GM19238 (cell line): Measurements from ENCODE around the gene PPP1R16B.
A peak's percentile ranks its signal among the peaks of the same experiment; 100 is the strongest.

ENCODE experiments used
- DNase-seq: peaks from one replicate; pipeline ENCODE4 v3.0.0; 2011; ENCODE audit warnings: low spot score; ENCODE audit not compliant: insufficient read length

PPP1R16B gene

DNA sequence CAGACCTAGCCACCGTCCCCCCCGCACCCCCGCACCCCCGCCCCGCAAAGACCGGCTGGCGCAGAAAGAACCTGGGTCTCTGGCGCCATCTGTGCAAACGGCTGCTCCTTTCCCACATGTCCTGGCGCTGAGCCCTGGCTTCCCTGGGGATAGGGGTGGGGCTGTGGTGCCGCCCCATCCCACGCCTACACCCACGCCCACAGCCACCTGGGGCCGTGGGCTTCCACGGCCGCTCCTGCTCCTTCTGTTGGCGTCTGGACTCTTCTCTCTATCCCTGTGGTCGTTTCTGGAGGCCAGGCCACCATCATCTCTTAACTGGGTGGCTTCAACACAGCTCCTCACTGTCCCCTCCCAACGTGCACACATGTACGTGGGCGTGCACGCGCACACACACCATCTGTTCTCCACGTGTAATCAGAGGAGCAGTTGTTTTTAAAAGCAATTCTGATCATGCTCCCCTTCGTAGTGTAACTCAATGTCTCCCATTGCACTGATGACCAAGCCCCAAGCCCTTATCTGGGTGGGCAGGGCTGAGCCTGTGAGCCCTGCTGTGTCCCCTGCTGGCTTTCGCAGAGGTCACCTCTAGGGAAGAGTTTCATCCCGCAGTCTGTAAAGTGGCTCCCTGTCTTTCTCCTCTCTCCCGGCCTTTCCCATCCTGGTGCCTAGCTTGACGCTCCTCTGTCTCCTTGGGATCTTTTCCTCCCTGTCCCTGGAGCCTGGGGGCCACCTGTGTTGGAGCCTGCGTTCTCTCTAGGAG, 88.8 kb downstream of the PPP1R16B start:
- no peak for DNase-seq

DNA sequence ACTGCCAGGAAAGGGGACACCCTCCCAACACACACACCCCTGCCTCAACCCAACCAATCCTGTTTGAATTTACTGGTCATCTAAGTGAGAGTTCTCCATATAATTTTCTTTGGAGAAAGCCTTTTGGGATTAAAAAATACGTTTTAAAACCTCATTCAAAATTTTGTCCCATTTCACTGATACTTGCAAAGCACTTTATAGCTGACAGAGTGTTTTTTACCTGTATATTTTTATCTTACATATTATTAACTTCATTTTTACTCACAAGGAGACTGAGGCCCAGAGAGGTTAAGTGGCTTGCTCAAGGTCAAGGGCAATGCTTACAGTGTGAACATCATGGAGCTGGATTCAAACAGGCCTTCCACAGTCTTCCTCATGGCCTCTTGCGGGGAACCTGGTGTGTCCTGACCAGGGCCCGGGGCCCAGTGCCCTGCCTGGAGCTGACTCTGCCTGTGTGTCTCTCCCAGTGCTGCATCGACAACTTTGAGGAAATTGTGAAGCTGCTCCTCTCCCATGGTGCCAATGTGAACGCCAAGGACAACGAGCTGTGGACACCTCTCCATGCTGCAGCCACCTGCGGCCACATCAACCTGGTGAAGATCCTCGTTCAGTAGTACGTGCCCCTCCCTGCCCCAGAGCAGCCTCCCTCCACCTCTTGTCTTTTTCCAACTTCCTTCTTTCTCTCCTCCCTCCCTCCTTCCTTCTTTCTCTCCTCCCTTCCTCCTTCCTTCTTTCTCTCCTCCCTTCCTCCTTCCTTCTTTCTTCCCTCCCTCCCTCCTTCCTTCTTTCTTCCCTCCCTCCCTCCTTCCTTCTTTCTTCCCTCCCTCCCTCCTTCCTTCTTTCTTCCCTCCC, 89.8 kb downstream of the PPP1R16B start:
- no peak for DNase-seq

DNA sequence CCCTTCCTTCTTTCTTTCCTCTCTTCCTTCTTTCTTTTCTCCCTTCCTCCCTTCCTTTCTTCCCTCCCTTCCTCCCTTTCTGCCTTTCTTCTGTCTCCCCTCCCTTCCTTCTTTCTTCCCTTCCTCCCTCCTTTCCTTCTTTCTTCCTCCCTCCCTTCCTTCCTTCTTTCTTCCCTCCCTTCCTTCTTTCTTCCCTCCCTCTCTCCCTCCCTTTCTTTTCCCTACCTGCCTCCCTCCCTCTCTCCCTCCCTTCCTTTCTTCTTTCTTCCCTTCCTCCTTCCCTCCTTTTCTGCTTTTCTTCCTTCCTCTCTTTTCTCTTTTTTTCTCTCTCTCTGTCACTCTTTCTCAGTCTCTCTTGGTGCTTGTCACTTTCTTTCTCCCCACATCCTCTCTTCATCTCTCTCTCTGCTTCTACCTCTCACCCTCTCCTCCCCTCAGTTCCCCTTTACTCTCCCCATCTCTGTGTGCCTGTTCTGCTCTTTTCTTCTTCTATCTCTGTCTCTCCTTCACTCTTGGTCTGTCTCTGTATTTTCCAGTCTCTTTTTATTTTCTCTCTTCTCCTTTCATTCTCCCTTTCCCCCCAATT, 90.6 kb downstream of the PPP1R16B start:
- no peak for DNase-seq

DNA sequence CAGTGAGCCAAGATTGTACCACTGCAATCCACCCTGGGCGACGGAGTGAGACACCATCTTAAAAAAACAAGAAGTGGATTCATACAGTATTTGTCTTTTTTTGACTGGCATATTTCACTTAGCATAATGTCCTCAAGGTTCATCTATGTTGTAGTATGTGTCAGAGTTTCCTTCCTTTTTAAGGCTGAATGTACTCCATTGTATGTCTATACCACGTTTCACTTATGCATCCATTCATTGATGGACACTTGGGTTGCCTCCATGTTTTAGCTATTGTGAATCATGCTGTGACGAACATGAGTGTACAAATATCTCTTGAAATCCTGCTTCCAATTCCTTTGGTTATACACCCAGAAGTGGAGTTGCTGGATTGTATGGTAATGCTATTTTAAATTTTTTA, 91.8 kb downstream of the PPP1R16B start:
- no peak for DNase-seq

DNA sequence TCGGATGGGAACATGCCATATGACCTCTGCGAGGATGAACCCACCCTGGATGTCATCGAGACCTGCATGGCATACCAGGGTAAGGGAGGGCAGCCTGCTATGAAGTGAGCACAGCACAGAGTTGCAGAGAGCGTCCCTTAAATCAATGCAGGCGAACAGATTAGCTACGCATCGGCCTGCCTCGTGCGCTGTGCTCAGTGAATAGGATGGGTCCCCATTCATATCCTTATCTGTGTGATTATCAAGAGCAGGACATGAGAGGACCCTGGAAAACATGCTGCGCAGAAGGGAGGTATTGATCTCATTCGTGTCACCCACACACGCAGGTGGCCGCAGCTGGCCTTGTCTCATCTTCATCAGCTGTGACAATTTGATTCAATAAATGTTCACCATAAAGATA, 95.1 kb downstream of the PPP1R16B start:
- no peak for DNase-seq

DNA sequence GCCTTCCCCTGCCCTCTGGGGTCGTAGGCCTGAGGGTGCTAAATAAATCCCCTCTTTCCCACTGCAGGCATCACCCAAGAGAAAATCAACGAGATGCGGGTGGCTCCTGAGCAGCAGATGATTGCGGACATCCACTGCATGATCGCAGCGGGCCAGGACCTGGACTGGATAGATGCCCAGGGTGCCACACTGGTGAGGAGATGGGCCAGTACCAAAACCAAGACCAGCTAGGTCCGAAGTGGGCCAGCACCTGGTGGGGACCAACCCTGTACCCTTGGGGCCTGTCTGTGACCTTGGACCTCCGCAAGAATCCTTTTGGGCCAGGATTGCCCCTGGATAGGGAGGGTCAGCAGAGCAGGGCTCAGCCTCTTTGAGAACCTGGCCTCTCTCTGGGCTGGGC, 97.1 kb downstream of the PPP1R16B start:
- no peak for DNase-seq

DNA sequence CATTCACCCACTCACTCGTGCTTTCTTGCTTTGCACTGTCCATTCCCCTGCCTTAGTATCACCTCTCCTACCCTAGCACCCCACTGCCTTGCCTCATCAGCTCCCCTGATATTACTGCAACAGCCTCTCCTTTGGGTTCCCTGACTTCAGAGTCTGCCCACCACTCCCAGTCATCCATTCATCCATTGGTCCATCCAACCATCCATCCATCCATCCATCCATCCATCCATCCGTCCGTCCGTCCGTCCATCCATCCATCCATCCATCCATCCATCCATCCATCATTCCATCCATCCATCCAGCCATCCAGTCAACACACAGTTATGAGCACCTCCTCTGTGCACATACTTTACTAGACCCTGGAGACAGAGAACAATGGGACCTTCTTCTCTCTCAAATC, 97.8 kb downstream of the PPP1R16B start:
- DNase-seq, result no peak

DNA sequence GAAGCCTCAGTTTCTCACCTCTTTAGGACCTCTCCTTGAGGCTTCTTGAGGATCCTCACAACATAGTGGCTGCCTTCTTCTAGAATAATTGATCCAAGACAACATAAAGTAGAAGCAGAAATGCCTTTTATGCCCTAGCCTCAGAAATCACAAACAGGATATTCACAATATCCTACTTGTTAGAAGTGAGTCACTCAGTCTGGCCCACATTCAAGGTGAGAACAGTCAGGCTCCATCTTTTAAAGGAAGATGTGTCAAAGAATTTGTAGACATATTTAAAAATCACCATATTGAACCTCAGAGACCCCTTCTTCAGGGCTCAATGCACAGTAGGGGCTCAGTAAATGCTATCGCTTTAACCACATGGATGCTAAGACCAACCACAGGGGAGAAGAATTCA, 99.9 kb downstream of the PPP1R16B start:
- DNase-seq, result no peak

DNA sequence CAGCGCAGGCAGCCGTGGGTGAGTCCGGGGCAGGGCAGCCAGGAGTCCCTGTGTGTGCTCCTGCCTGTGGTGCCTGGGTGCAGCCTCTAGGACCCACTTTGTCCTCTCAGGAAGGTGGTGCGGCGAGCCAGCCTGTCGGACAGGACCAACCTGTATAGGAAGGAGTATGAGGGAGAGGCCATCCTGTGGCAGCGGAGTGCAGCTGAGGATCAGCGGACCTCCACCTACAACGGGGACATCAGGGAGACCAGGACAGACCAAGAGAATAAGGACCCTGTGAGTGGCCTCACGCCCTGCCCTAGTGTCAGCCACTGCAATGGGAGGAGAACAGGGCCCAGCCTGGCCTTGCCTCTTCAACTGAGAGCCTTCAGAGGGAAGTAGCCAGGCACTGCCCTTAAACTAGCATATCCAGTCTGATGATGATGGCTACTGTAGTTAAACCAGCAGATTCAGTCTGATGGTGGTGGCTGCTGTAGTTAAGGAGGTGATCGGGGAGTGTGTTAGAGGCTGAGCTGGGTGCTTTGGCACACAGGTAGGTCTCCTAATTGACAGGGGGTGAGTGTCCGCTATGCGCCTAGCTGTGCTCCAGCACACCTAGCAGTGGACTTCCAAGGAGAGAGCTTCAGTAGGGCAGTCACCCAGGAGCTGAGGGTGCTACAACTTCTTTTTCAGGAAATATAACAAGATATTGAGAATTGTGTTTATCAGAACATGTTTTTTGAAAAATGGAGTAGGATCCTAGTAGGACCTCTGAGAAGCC, 102.6 kb downstream of the PPP1R16B start:
- DNase-seq, result no peak

DNA sequence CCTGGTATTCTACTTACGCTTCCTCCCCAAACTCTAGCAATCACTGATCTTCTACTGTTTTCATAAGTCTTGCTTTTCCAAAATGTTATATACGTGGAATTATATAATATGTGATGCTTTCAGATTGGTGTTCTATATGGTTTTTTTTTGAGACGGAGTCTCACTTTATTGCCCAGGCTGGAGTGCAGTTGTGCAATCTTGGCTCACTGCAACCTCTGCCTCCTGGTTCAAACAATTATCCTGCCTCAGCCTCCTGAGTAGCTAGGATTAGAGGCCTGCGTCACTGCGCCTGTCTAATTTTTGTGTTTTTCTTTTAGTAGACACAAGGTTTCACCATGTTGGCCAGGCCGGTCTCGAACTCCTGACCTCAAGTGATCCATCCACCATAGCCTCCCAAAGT, 109.9 kb downstream of the PPP1R16B start:
- DNase-seq, result no peak

DNA sequence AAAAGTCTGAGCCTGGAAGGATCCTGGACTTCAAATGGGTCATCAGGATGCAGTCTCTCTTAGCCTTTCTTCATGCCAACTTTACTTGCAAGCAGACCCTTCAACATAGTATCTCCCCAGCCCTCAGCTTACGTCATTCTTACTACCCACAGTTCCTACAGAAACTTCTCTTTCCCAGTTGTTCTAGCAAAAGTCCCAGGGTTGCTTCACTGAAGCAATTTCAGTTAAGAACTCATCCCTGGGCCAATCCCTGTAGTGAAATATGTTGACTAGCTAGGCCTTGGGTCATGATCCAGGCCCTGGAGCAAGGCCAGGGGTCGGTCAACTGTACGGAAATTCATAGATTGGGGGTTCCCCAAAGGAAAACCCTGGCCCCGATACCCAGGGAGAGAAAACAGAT, 112.2 kb downstream of the PPP1R16B start:
- DNase-seq, result no peak

DNA sequence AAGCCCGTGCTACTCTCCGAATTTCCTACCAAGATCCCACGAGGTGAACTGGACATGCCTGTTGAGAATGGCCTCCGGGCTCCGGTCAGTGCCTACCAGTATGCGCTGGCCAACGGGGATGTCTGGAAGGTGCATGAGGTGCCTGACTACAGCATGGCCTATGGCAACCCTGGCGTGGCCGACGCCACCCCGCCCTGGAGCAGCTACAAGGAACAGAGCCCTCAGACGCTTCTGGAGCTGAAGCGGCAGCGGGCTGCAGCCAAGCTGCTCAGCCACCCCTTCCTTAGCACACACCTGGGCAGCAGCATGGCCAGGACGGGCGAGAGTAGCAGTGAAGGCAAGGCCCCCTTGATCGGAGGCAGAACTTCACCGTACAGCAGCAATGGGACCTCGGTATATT, 112.7 kb downstream of the PPP1R16B start:
- no peak for DNase-seq

DNA sequence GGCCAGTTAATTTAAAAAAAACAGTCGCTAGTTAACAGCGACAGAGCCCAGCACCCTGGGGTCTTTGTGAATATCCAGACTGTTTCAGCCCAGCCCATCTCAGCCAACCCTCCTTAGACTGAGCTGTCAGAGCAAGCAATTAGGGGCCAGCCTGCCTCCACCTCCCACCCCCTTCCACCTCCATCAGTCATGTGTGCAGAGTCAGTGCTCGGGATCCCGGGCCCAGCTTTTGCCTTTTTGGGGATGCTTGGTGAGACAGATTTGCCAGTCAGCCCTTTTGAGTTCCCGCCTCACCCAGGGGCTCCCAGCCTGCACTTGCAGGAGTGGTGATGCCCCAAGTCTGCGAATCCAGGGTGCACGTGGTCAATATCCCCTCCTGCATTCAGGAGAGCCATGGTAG, 114.2 kb downstream of the PPP1R16B start:
- DNase-seq, result no peak

DNA sequence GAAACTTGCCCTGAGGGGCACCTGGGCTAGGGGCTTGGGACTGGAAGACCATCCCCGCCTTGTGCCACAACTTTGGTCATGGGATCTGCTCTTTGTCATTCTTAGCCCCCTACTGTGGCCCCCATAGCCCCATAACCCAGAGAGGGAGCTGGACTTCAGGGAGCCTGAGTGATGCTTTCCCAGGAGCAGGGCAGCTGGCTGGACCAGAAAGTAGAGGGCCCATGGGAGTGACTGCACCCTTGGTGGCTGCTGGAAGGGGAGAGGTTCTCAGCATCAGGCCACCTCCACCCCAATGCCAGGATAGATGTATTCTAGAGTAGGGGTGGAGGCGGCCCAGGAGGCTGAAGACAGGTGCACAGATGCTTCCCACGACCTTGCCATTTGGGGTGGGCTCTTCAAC, 114.9 kb downstream of the PPP1R16B start:
- DNase-seq, result no peak

DNA sequence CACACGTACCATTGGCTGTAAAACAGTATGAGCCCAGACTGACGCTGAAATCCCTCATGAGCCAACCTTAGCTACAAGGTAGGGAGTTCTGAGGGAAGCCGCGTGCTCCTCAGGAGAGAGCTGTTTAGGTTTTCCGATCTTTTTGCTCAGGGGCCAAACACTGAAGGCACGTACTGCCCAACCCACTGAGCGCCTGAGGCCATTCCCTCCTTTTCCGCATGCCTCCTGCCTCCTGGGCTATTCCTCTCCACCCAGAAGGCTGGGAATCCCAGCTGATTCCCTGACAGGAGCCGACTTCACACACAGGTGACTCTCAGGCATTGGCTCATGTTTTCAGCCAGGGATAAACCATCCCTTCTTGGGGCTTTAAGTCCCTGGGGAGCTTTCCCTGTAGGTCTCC, 115.4 kb downstream of the PPP1R16B start:
- no peak for DNase-seq

DNA sequence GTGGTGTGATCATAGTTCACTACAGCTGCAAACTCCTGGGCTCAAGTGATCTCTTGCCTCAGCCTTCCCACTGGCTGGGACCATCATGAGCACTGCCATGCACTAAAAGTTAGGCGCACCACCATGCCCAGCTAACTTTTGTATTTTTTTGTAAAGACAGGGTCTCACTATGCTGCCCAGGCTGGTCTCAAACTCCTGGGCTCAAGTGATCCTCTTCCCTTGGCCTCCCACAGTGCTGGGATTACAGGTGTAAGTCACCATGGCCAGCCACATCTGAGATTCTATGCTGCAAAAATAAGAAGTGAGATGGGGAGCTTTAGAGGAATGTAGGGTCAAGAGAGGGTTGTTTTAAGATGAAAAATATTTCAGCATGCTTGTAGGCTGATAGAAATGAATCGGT, 119.2 kb downstream of the PPP1R16B start:
- no peak for DNase-seq

DNA sequence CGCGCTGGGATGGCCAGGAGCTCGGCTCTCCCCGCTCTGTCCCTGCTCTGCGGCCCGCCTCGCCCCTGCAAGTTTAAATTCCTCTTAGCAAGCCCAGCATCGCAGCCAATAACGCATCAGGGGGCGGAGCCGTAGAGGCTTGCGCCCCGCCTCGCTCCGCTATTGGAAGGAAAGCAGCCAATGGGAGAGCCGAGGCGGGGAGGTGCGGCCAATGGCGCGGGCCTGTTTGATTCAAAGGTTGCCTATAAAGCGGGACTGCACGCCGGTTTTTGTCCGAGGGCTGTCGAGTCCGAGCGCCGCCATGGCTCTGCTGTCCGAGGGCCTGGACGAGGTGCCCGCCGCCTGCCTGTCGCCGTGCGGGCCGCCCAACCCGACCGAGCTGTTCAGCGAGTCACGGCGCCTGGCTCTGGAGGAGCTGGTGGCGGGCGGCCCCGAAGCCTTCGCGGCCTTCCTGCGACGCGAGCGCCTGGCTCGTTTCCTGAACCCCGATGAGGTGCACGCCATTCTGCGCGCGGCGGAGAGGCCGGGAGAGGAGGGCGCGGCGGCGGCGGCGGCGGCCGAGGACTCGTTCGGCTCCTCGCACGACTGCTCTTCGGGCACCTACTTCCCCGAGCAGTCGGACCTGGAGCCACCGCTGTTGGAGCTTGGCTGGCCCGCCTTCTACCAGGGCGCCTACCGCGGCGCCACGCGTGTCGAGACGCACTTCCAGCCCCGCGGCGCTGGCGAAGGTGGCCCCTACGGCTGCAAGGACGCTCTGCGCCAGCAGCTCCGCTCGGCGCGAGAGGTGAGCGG, 120.8 kb downstream of the PPP1R16B start, which contains the start of gene FAM83D:
TSS of gene FAM83D (plus strand) at position 276 of the 792 bp plus-strand sequence. CDS start at position 302, 26 bp downstream.
- peak; percentile 99 for DNase-seq

DNA sequence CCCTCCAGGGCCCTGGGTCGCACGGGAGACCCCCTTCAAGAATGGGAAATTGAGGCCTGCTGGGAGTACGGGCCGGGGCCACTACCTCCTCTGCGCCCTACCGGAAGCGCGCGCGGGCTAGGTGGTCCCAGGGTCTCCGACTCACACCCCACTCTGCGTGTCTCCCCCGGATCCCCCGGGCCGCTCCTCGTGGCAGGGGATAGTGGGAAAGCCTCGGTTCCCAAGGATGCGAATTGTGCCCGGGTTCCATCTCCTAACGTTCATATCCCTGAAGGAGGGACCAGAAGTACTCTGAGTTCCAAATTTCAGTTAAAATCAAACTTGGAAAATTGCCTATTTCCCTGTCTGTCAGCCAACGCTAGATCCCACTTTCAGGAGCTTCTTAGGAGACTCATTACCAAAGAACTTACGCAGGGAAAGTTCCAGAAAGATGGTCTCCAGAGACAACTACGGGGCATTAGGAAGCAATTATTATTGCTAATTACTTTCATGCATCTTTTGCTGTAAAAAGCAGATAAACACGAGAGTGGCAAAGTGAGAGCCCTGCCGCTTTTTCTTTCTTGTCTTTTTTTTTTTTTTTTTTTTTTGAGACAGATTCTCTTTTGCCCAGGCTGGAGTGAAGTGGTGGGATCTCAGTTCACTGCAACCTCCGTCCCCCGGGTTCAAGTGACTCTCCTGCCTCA, 121.6 kb downstream of the PPP1R16B start:
- no peak for DNase-seq

DNA sequence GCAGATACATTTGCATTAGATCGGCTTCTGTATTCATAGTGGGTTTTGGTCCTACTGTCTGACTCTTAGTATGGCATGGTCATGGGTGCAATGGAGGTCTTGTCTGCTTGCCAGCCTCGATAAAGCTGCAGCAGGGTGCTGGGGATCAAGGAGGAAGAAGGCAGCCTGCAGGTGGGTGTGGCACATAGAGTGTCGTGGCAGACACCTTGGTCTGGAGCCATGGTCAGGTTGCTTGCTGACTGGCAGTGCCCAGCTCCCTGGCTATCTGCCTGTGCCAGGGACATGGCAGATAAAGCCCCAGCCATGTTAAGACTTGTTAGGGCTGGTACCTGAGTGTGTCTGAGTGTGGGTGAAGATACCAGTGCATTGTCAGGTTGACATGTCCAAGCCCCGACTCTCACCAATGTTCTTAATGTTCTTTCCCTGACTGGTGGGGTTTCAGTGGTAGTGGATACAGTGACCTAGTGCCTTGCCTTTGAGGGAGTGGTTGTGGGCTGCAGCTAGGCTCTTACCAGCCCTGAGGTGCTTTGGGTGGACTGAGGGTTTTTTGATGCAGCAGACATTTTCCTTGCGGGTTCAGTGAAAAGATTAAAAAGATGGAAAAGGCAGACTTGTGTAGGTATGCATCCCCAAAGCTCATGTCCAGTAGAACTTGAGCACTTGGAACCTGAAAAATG, 122.5 kb downstream of the PPP1R16B start:
- no peak for DNase-seq

DNA sequence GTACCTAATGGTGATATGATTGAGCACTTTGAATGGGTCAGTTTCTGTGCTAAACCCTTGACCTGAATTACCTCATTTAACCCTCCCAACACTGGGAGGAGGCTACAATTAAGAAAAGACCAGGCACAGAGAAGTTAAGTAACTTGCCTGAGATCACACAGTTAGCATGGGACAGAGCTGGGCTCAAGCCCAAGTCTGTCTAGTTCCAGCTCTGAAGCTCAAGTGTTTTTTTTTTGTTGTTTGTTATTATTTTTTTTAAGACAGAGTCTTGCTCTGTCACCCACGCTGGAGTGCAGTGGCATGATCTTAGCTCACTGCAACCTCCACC, 124.7 kb downstream of the PPP1R16B start:
- no peak for DNase-seq
